H9 (cell line): ENCODE measurements around the gene FBRSL1. TPM values are rescaled to one million over a fixed set of nuclear protein-coding genes. Genes with fewer than 3 reads are reported as not detected.

ENCODE experiments used
- DNase-seq: peaks from one replicate; pipeline ENCODE4 v3.0.0-alpha.2; 2017
- H2AFZ ChIP-seq: one replicate; pipeline ENCODE4 v1.6.1; 2013; ENCODE audit warnings: mild to moderate bottlenecking, low read length, control low read depth, moderate library complexity
- H2AK5ac ChIP-seq: 2 replicates; pipeline ENCODE4 v1.6.1; 2013; ENCODE audit warnings: low read length, control low read depth, mixed read lengths; ENCODE audit not compliant: insufficient read length
- H2BK120ac ChIP-seq: one replicate; pipeline ENCODE4 v1.6.1; 2013; ENCODE audit warnings: low read depth, mild to moderate bottlenecking, low read length, control low read depth, inconsistent platforms; ENCODE audit not compliant: poor library complexity, severe bottlenecking
- H2BK12ac ChIP-seq: 2 replicates; pipeline ENCODE4 v1.6.1; 2013; ENCODE audit warnings: low read length, control low read depth, mixed read lengths, low read depth; ENCODE audit not compliant: insufficient read length
- H2BK15ac ChIP-seq: 2 replicates; pipeline ENCODE4 v1.6.1; 2013; ENCODE audit warnings: low read depth, low read length, control low read depth
- H2BK20ac ChIP-seq: one replicate; pipeline ENCODE4 v1.6.1; 2013; ENCODE audit warnings: low read depth, mild to moderate bottlenecking, low read length, control low read depth, inconsistent platforms; ENCODE audit not compliant: poor library complexity, severe bottlenecking
- H2BK5ac ChIP-seq: 2 replicates; pipeline ENCODE4 v1.6.1; 2013; ENCODE audit warnings: low read length, control low read depth, mixed read lengths; ENCODE audit not compliant: insufficient read length
- H3K14ac ChIP-seq: 2 replicates; pipeline ENCODE4 v1.6.1; 2013; ENCODE audit warnings: low read length, control low read depth; ENCODE audit not compliant: insufficient read depth
- H3K18ac ChIP-seq: 2 replicates; pipeline ENCODE4 v1.6.1; 2013; ENCODE audit warnings: low read depth, mild to moderate bottlenecking, mixed read lengths, low read length, control low read depth; ENCODE audit not compliant: insufficient read length
- H3K23ac ChIP-seq: 2 replicates; pipeline ENCODE4 v1.6.1; 2013; ENCODE audit warnings: low read length, control low read depth, mixed read lengths, low read depth; ENCODE audit not compliant: insufficient read length
- H3K23me2 ChIP-seq: 2 replicates; pipeline ENCODE4 v1.6.1; 2013; ENCODE audit warnings: low read depth, mild to moderate bottlenecking, mixed read lengths, low read length, control low read depth; ENCODE audit not compliant: insufficient read length, poor library complexity, severe bottlenecking
- H3K27ac ChIP-seq: 2 replicates; pipeline ENCODE4 v1.5.1; 2013; ENCODE audit warnings: low read length, control low read depth, mixed read lengths, low read depth; ENCODE audit not compliant: insufficient read length
- H3K27me3 ChIP-seq: 2 replicates; pipeline ENCODE4 v1.6.1; 2013; ENCODE audit warnings: low read length, control low read depth, inconsistent platforms; ENCODE audit not compliant: insufficient read depth
- H3K4ac ChIP-seq: 2 replicates; pipeline ENCODE4 v1.6.1; 2013; ENCODE audit warnings: low read depth, mild to moderate bottlenecking, control low read depth, inconsistent platforms, low read length, moderate library complexity
- H3K4me1 ChIP-seq: 2 replicates; pipeline ENCODE4 v1.6.1; 2013; ENCODE audit warnings: low read length, control low read depth, inconsistent platforms; ENCODE audit not compliant: insufficient read depth
- H3K4me2 ChIP-seq: 2 replicates; pipeline ENCODE4 v1.6.1; 2013; ENCODE audit warnings: low read length, control low read depth, mixed read lengths; ENCODE audit not compliant: insufficient read length, insufficient read depth
- H3K56ac ChIP-seq: 2 replicates; pipeline ENCODE4 v1.6.1; 2013; ENCODE audit warnings: low read depth, mild to moderate bottlenecking, mixed read lengths, low read length, control low read depth; ENCODE audit not compliant: insufficient read length
- H3K79me1 ChIP-seq: 2 replicates; pipeline ENCODE4 v1.6.1; 2013; ENCODE audit warnings: low read depth, mild to moderate bottlenecking, moderate library complexity, low read length, control low read depth, inconsistent platforms; ENCODE audit not compliant: insufficient read depth, poor library complexity, severe bottlenecking
- H3K79me2 ChIP-seq: 2 replicates; pipeline ENCODE4 v1.6.1; 2013; ENCODE audit warnings: low read length, control low read depth, inconsistent platforms; ENCODE audit not compliant: insufficient read depth
- H3K9ac ChIP-seq: 2 replicates; pipeline ENCODE4 v1.6.1; 2013; ENCODE audit warnings: low read length, control low read depth, mixed read lengths; ENCODE audit not compliant: insufficient read length; ENCODE audit errors: extremely low read depth
- H3K9me3 ChIP-seq: one replicate; pipeline ENCODE4 v1.6.1; 2013; ENCODE audit warnings: low read depth, low read length, inconsistent platforms; ENCODE audit not compliant: control insufficient read depth
- H3T11ph ChIP-seq: one replicate; pipeline ENCODE4 v1.6.1; 2013; ENCODE audit warnings: mild to moderate bottlenecking, low read length, control low read depth, inconsistent platforms
- H4K20me1 ChIP-seq: one replicate; pipeline ENCODE4 v1.6.1; 2013; ENCODE audit not compliant: control insufficient read depth, insufficient read length, insufficient read depth
- H4K5ac ChIP-seq: 2 replicates; pipeline ENCODE4 v1.6.1; 2013; ENCODE audit warnings: low read depth, mild to moderate bottlenecking, mixed read lengths, low read length, control low read depth; ENCODE audit not compliant: insufficient read length
- H4K8ac ChIP-seq: replicated peaks from 2 replicates; pipeline ENCODE4 v1.6.1; 2013; ENCODE audit warnings: low read length, control low read depth, mixed read lengths, low read depth; ENCODE audit not compliant: insufficient read length
- H4K91ac ChIP-seq: 2 replicates; pipeline ENCODE4 v1.6.1; 2013; ENCODE audit warnings: low read depth, mild to moderate bottlenecking, moderate library complexity, mixed read lengths, low read length, control low read depth; ENCODE audit not compliant: insufficient read length
- H3K27ac Mint-ChIP-seq, 3 experiments: 2 replicates in 2 of 3; 3 replicates in 1 of 3; pipeline ENCODE4 v1.8.0; 2020 to 2021; ENCODE audit warnings: mixed read lengths in 3 of 3, mild to moderate bottlenecking in 1 of 3, moderate library complexity in 1 of 3
- H3K27me3 Mint-ChIP-seq: 2 replicates; pipeline ENCODE4 v1.8.0; 2021; ENCODE audit warnings: low read depth, mild to moderate bottlenecking, moderate library complexity, mixed read lengths
- H3K36me3 Mint-ChIP-seq, 3 experiments: 2 replicates in 2 of 3; 3 replicates in 1 of 3; pipeline ENCODE4 v1.8.0; 2020 to 2021; ENCODE audit warnings: low read depth in 3 of 3, mixed read lengths in 3 of 3; ENCODE audit not compliant: insufficient read depth in 1 of 3
- H3K4me1 Mint-ChIP-seq, 2 experiments: 2 replicates each; pipeline ENCODE4 v1.8.0; 2020; ENCODE audit warnings: mixed read lengths in 2 of 2
- H3K4me3 Mint-ChIP-seq, 2 experiments: 2 replicates in 1 of 2; 3 replicates in 1 of 2; pipeline ENCODE4 v1.8.0; 2020 to 2021; ENCODE audit warnings: mild to moderate bottlenecking in 2 of 2, mixed read lengths in 2 of 2, moderate library complexity in 1 of 2
- H3K9me3 Mint-ChIP-seq, 2 experiments: 2 replicates in 1 of 2; 3 replicates in 1 of 2; pipeline ENCODE4 v1.8.0; 2020; ENCODE audit warnings: mild to moderate bottlenecking in 2 of 2, mixed read lengths in 2 of 2, moderate library complexity in 1 of 2
- CTCF ChIP-seq: fragments of 200-600 bp; sonication (generic); conservative IDR thresholded peaks from 3 replicates; pipeline ENCODE4 v1.8.0; 2021; ENCODE audit warnings: antibody characterized with exemption, mild to moderate bottlenecking
- WGBS: extraction: QIAGEN DNeasy Blood & Tissue Kit; methylation state at CpG from one replicate; pipeline ENCODE4 v1.1.7; 2013; ENCODE audit warnings: missing lambda C conversion rate, low lambda C conversion rate, mixed read lengths; ENCODE audit not compliant: insufficient read length; ENCODE audit errors: extremely low coverage; 5-methylcytosine and 5-hydroxymethylcytosine counted together
- total RNA-seq: library from RNA; stranded (reverse); gene quantifications from 2 replicates; pipeline ENCODE4 v1.2.1, GENCODE V29; 2021

FBRSL1 gene
- total RNA-seq, 1 experiment from 2014 or later, result 90.8 TPM

GRCh38 chr12:132449565-132450417 lies 40.2 kb upstream of the FBRSL1 start:
- no peak overlapping the region for H2BK5ac ChIP-seq
- H3K79me1 ChIP-seq, result no peaks in the 10 kb centered on the region
- H3K36me3 Mint-ChIP-seq, result peaks cover 0 to 6% (median 0%) of the 10 kb centered on the region in 3 experiments; a peak in 2 of 7 replicates
- no peaks in the 10 kb centered on the region for H3K4me1 ChIP-seq
- H2BK15ac ChIP-seq, result no peak overlapping the region
- H2BK20ac ChIP-seq, result no peak overlapping the region
- H3K4me2 ChIP-seq, result no peak overlapping the region
- no peak overlapping the region for H4K91ac ChIP-seq
- H3K9me3 ChIP-seq, result no peaks in the 10 kb centered on the region
- no peak overlapping the region for H4K8ac ChIP-seq
- no peak overlapping the region for H4K5ac ChIP-seq
- no peak overlapping the region for H3K27ac ChIP-seq
- H3K18ac ChIP-seq, result no peak overlapping the region
- H2BK120ac ChIP-seq, result no peak overlapping the region
- H2BK12ac ChIP-seq, result no peak overlapping the region
- no peak overlapping the region for H3K9ac ChIP-seq
- peaks cover 9 to 22% of the 10 kb centered on the region in 2 experiments for H3K9me3 Mint-ChIP-seq
- H3T11ph ChIP-seq, result no peak overlapping the region
- H3K56ac ChIP-seq, result no peak overlapping the region
- TF ChIP-seq CTCF, result no peak
- no peak overlapping the region; a peak in 1 of 5 replicates for H3K4me3 Mint-ChIP-seq
- H3K27me3 ChIP-seq, result peaks cover 18% of the 10 kb centered on the region; the same call in 1 of the 2 replicates
- no peak for DNase-seq
- WGBS, result no CpG with 5 or more reads among the region's 22 CpGs
- H3K79me2 ChIP-seq, result no peaks in the 10 kb centered on the region
- H3K27ac Mint-ChIP-seq, result no peak overlapping the region
- no peak overlapping the region for H2AFZ ChIP-seq
- no peak overlapping the region for H3K4ac ChIP-seq
- no peak overlapping the region for H3K14ac ChIP-seq
- peaks cover 3% of the 10 kb centered on the region for H3K23me2 ChIP-seq
- no peak overlapping the region for H2AK5ac ChIP-seq
- H3K4me1 Mint-ChIP-seq, result peaks cover 10% of the 10 kb centered on the region in 2 experiments
- peaks cover 94% of the 10 kb centered on the region for H3K27me3 Mint-ChIP-seq
- no peak overlapping the region for H3K23ac ChIP-seq
- no peaks in the 10 kb centered on the region for H4K20me1 ChIP-seq
